ENCODE measurements around the gene KLHDC4.

DNA sequence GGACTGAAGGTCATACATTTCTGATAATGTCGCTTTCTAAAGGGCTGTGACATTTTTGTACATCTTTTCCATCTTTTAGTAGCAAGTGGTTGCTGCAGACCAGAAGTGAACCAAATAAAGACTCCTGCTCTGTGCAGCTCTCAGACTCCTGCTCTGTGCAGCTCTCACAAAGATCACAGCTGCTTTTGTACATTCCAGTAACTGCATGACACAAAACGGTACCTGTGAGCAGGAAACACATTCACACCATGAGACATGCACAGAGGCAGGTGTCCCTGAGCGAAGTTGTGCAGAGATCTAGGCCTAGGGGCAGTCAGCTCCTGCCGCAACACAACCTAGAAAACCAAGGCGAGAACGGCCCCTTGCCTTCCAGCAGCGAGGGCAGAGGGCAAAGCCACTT, 67.5 kb downstream of the KLHDC4 start:
- TF ChIP-seq, protein P1, sequence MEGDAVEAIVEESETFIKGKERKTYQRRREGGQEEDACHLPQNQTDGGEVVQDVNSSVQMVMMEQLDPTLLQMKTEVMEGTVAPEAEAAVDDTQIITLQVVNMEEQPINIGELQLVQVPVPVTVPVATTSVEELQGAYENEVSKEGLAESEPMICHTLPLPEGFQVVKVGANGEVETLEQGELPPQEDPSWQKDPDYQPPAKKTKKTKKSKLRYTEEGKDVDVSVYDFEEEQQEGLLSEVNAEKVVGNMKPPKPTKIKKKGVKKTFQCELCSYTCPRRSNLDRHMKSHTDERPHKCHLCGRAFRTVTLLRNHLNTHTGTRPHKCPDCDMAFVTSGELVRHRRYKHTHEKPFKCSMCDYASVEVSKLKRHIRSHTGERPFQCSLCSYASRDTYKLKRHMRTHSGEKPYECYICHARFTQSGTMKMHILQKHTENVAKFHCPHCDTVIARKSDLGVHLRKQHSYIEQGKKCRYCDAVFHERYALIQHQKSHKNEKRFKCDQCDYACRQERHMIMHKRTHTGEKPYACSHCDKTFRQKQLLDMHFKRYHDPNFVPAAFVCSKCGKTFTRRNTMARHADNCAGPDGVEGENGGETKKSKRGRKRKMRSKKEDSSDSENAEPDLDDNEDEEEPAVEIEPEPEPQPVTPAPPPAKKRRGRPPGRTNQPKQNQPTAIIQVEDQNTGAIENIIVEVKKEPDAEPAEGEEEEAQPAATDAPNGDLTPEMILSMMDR (IDR thresholded peaks at IDR 0.05; ENCODE audit: low read depth, low read length, missing input control): no peak
- TF ChIP-seq RAD21 (IDR thresholded peaks at IDR 0.05) (no peak), YY1 (IDR thresholded peaks at IDR 0.05) (no peak), GABPA (IDR thresholded peaks at IDR 0.05 in 1 of 2, conservative IDR thresholded peaks at IDR 0.05 in 1 of 2) (no peak), SP1 (IDR thresholded peaks at IDR 0.05) (no peak), TAF1 (conservative IDR thresholded peaks at IDR 0.05) (no peak), JUND (IDR thresholded peaks at IDR 0.05) (no peak), RXRA (IDR thresholded peaks at IDR 0.05) (no peak), HNF4A (conservative IDR thresholded peaks at IDR 0.05) (no peak)
- TF ChIP-seq, protein P2, sequence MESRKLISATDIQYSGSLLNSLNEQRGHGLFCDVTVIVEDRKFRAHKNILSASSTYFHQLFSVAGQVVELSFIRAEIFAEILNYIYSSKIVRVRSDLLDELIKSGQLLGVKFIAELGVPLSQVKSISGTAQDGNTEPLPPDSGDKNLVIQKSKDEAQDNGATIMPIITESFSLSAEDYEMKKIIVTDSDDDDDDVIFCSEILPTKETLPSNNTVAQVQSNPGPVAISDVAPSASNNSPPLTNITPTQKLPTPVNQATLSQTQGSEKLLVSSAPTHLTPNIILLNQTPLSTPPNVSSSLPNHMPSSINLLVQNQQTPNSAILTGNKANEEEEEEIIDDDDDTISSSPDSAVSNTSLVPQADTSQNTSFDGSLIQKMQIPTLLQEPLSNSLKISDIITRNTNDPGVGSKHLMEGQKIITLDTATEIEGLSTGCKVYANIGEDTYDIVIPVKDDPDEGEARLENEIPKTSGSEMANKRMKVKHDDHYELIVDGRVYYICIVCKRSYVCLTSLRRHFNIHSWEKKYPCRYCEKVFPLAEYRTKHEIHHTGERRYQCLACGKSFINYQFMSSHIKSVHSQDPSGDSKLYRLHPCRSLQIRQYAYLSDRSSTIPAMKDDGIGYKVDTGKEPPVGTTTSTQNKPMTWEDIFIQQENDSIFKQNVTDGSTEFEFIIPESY (IDR thresholded peaks at IDR 0.05): no peak
- TF ChIP-seq, protein P3, sequence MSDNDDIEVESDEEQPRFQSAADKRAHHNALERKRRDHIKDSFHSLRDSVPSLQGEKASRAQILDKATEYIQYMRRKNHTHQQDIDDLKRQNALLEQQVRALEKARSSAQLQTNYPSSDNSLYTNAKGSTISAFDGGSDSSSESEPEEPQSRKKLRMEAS (IDR thresholded peaks at IDR 0.05): no peak
- TF ChIP-seq, protein P4, sequence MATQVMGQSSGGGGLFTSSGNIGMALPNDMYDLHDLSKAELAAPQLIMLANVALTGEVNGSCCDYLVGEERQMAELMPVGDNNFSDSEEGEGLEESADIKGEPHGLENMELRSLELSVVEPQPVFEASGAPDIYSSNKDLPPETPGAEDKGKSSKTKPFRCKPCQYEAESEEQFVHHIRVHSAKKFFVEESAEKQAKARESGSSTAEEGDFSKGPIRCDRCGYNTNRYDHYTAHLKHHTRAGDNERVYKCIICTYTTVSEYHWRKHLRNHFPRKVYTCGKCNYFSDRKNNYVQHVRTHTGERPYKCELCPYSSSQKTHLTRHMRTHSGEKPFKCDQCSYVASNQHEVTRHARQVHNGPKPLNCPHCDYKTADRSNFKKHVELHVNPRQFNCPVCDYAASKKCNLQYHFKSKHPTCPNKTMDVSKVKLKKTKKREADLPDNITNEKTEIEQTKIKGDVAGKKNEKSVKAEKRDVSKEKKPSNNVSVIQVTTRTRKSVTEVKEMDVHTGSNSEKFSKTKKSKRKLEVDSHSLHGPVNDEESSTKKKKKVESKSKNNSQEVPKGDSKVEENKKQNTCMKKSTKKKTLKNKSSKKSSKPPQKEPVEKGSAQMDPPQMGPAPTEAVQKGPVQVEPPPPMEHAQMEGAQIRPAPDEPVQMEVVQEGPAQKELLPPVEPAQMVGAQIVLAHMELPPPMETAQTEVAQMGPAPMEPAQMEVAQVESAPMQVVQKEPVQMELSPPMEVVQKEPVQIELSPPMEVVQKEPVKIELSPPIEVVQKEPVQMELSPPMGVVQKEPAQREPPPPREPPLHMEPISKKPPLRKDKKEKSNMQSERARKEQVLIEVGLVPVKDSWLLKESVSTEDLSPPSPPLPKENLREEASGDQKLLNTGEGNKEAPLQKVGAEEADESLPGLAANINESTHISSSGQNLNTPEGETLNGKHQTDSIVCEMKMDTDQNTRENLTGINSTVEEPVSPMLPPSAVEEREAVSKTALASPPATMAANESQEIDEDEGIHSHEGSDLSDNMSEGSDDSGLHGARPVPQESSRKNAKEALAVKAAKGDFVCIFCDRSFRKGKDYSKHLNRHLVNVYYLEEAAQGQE (IDR thresholded peaks at IDR 0.05): no peak
- TF ChIP-seq, protein P5, sequence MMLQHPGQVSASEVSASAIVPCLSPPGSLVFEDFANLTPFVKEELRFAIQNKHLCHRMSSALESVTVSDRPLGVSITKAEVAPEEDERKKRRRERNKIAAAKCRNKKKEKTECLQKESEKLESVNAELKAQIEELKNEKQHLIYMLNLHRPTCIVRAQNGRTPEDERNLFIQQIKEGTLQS (IDR thresholded peaks at IDR 0.05): no peak

Data from liver (tissue), 3 donors.